Neuron (in vitro differentiated cells): Measurements from ENCODE around the gene LAMA5.

ENCODE experiments used
- H2AFZ ChIP-seq: one replicate; pipeline ENCODE4 v1.6.1; 2013; ENCODE audit warnings: low read depth, mild to moderate bottlenecking, inconsistent platforms, low read length, moderate library complexity
- H3K27me3 ChIP-seq: one replicate; pipeline ENCODE4 v1.6.1; 2013; ENCODE audit warnings: low read length; ENCODE audit not compliant: insufficient read depth
- H3K36me3 ChIP-seq: one replicate; pipeline ENCODE4 v1.6.1; 2013; ENCODE audit warnings: low read length; ENCODE audit not compliant: insufficient read depth
- H3K4me1 ChIP-seq: one replicate; pipeline ENCODE4 v1.6.1; 2013; ENCODE audit warnings: low read length; ENCODE audit not compliant: insufficient read depth
- H3K4me3 ChIP-seq: 2 replicates; pipeline ENCODE4 v1.5.1; 2013; ENCODE audit warnings: mild to moderate bottlenecking, low read length, moderate library complexity
- H3K9me3 ChIP-seq: one replicate; pipeline ENCODE4 v1.6.1; 2013; ENCODE audit warnings: low read length

The LAMA5 gene

DNA sequence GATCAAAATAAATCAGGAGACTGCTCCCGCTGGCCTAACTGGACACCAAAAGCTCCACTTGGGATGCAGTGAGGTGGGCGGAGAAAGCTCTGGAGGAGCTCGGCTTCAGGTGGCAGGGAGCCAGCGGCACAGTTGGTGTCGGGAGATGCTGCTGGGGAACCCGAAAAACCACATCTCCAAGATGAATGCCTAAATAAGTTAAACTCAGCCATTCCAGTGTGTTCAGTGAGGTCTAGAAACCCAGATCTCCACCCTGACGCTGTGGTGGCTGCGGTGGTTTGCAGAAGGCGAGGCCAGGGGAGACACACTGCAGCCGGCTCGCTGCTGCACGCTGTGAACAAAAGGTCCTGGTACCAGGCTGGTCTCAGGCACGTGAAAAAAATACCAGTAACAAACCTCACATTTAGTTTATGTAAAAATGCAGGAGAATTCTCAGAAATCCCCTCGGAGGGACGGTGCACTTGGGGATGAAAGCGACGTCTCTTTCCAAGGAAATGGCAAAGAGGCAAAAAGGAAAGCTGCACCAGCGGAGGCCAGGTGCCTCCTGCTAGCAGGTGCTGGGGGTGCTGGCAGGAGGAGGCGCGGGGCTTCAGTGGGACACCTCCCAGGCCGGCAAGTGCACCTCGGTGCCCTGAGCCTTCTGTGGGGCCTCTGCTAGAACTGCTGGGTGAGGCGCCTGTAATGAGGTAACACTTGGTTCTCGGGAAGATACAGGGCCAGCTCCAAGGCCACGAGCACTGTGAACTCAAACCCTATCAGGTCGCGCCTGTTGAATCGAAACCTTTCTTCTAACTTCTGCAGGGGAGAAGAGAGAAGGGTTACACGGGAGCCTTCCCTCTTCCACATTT lies 23.4 kb upstream of the LAMA5 start:
- no peak overlapping the region for H3K4me3 ChIP-seq
- H3K4me1 ChIP-seq: peaks cover 11% of the 10 kb centered on the region
- H3K36me3 ChIP-seq: peaks cover 56% of the 10 kb centered on the region
- no peaks in the 10 kb centered on the region for H3K27me3 ChIP-seq
- no peaks in the 10 kb centered on the region for H3K9me3 ChIP-seq
- no peak overlapping the region for H2AFZ ChIP-seq

DNA sequence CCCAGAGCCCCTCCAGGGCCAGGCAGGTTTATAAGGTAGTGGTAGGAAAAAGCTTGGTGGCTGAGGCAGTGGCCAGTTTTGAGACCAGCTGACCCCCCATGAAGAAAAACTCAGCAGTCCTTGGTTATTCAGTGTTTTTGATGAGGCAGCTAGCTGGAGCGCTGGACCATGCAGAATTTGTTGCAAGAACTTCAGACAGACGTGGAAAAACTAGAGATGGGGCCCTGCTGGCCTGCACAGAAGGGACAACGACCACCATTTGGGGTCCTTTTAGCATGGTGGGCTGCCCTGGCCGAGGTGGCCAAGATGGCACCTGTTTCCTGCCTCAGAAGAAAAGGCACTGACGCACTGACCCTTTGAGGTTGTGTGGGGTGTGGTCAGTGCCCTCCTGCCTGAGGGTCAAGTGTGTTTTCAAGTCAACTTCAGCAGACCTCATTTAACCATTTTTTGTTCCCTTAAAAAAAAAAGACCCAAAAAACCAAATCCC lies 22.5 kb upstream of the LAMA5 start:
- Histone ChIP-seq H3K4me3 (no peak overlapping the region), H3K36me3 (peaks cover 55% of the 10 kb centered on the region), H3K4me1 (peaks cover 16% of the 10 kb centered on the region), H3K9me3 (no peaks in the 10 kb centered on the region), H2AFZ (no peak overlapping the region), H3K27me3 (no peaks in the 10 kb centered on the region)

DNA sequence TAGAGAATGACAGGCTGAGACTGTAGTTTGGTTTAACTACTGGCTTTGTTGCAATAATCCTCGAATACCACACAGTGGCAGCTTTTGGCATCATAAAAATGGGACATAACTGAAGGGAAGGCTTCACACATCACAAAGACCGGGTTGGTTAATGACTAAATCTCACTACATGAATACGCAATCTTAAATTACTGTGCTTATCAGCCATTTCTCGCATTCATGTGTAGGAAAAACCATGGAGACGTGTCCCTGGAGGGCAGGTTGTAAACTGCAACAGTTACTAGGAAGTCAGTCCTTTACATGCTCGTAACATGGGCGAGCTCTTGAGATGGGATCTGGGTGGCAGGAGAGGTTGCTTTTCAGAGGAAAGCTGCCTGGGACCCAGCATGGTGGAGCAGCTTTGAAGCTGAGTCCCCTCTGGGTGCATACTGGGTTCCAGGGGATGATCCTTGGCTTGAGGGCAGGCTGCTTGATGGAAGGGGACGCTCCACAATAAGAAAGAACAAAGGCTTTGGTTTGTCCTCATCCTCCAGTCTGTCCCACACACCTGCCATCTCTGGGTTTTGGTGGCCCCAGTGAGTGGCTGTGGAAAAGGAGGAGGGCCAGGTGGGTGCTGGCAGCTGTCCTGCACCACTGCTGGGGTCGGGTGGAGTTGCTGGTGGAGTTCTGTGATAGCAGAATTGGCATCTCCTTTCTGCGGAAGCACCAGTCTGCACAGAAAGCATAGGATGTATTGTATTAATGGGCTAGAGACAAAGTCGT lies 21.9 kb upstream of the LAMA5 start:
- H3K36me3 ChIP-seq: peaks cover 51% of the 10 kb centered on the region
- H3K9me3 ChIP-seq: no peaks in the 10 kb centered on the region
- no peak overlapping the region for H3K4me3 ChIP-seq
- H3K27me3 ChIP-seq: no peaks in the 10 kb centered on the region
- H3K4me1 ChIP-seq: peaks cover 16% of the 10 kb centered on the region
- H2AFZ ChIP-seq: no peak overlapping the region

DNA sequence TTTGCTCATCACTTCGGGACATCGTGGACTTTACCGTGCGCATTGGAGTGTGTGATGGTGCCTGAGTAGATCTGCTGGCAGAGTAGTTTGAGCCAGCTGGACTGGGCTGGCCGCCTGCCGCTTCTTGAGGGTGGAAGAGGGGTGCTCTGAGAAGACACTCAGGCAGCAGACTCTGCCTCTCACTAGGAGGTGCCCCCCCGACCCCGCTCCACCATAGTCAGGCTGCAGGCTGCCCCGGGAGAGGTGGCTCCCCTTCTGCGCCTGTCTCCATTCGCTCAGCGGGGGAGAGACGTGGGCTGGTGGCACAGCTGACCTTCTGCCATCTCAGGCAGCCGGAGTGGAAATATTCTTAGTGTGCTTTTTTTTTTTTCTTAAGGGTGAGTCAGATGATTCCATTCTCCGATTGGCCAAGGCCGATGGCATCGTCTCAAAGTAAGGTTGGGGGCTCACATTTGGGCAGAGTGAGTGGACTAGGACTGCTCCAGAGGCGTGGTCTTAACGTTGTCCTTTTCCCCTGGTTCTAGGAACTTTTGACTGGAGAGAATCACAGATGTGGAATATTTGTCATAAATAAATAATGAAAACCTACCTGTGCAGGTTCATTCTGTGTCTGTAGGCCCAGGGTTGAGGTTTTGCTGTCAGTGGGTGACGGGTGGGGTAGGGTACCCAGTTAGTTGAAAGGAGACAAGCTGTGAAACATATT lies 21.0 kb upstream of the LAMA5 start:
- H3K36me3 ChIP-seq: peaks cover 42% of the 10 kb centered on the region
- H3K4me3 ChIP-seq: peak overlapping the region; percentile 91
- H2AFZ ChIP-seq: no peak overlapping the region

DNA sequence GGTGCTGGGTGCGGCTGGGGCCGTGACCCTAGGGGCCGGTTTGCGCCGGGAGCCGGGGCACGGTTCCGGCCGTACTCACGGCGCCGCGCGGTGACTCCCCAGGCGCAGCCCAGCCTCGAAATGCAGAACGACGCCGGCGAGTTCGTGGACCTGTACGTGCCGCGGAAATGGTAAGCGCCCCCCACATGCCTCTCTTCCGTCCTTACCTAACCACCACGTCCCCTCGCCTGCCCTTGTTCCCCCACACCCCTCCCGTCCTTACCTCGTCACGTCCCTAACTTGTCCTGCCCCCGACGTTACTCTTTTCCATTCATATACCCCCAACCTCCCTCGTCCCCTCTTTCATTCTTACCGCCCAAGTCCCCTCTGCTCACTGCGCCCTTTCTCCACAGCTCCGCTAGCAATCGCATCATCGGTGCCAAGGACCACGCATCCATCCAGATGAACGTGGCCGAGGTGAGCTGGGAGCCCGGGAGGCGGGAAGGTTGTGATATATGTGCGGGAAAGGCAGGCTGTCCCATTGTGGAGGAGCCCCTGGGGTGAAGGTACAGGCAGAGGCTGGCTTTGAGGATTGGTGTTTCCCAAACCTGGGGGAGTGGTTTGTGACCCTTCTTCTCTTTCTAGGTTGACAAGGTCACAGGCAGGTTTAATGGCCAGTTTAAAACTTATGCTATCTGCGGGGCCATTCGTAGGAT lies 20.3 kb upstream of the LAMA5 start:
- Histone ChIP-seq H3K4me3 (peak overlapping the region; percentile 91), H2AFZ (no peak overlapping the region), H3K36me3 (peaks cover 36% of the 10 kb centered on the region), H3K4me1 (peaks cover 18% of the 10 kb centered on the region), H3K27me3 (no peaks in the 10 kb centered on the region), H3K9me3 (no peaks in the 10 kb centered on the region)

More for the DNA sequence above, 21.0 kb upstream of the LAMA5 start:
- Histone ChIP-seq H3K9me3 (no peaks in the 10 kb centered on the region), H3K4me1 (peaks cover 16% of the 10 kb centered on the region), H3K27me3 (no peaks in the 10 kb centered on the region)

DNA sequence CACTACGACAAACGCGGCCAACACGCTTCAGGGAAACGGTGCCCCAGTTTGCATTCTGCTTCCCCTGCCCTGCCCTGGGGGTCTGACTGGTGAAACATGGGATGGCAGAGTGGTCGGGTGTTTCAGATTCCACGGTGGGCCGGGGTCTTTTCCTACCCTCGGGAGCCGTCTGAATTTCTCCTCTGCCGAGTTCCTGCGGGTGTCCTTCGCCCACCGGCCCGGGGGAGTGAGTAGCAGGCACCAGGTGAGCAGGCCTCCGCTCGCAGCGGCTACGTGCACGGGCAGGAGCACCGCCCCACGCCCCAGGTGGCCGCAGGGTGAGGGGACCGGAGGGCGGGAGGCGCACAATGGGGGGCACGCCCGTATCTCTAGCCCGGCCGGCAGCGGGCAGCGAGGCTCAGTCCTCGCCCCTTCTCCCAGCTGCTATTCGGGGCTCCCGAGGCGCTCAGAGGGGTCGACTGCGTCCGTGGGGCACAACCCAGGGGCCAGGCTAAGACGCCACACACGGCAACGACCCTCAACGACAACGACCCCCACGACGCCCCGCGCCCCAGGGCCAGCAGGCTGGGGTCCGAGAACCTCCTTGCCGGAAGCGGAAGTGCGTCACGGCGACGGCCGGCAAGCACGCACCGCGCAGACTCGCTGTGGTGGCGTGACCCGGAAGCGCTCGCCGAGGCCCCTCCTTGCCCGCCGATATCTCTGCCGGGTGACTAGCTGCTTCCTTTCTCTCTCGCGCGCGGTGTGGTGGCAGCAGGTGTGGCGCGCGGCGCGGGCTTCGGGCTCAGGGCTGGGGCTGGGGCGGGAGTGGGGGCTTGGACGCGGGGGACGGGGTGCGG lies 19.5 kb upstream of the LAMA5 start, which contains the start of gene RPS21:
Gene RPS21 (plus strand): TSS at position 721 of the 836 bp plus-strand sequence. CDS start 236 bp downstream, outside the sequence.
- Histone ChIP-seq H3K4me3 (peak within 1 kb of the TSS; percentile 91), H3K36me3 (peaks cover 37% of the 10 kb centered on the region), H2AFZ (no peak within 1 kb of the TSS), H3K4me1 (peaks cover 18% of the 10 kb centered on the region), H3K9me3 (no peaks in the 10 kb centered on the region), H3K27me3 (no peaks in the 10 kb centered on the region)

DNA sequence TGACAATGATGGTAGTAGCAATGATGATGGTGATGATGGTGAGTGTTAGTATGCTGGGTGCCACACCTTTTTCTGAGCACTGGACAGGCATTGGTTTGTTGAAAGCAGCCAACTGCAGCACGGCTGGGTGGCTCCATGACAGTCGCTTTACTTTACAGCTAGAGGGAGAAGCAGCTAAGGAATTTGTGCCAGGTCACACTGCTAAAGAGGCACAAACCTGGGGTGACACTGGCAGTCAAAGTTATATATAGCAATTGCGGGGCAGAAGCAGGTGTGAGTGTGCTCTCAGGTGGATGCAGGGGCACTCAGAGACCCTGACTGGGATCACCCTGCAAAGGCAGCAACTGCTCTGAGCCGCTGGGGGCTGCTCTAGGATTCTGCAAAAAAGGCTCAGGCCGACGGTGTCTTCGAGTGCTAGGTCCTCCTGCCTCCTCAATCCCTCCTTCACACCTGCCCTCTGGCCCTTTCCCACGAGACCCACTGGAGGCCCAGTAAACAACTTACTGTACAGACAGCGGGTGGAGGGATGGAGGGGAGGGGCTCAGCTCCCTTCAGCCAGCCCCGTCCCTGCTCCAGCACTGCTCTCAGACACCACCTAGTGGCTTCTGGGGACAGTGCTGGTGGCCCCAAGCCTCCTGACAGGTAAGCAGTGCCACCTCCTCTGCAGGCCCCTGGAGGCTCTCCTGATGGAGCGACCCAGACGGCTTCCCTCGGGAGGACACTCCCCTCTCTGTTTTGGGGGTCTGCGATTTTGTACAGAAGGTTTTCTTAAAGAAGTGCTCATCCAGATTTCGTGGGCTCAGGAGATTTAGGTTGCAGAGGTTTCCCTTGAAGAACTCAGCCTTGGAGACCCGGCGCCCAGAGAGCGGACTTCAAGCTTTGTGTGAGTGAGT lies 15.4 kb upstream of the LAMA5 start:
- Histone ChIP-seq H3K27me3 (no peaks in the 10 kb centered on the region), H2AFZ (no peak overlapping the region), H3K9me3 (no peaks in the 10 kb centered on the region), H3K4me3 (no peak overlapping the region), H3K36me3 (peaks cover 8% of the 10 kb centered on the region), H3K4me1 (peaks cover 9% of the 10 kb centered on the region)

DNA sequence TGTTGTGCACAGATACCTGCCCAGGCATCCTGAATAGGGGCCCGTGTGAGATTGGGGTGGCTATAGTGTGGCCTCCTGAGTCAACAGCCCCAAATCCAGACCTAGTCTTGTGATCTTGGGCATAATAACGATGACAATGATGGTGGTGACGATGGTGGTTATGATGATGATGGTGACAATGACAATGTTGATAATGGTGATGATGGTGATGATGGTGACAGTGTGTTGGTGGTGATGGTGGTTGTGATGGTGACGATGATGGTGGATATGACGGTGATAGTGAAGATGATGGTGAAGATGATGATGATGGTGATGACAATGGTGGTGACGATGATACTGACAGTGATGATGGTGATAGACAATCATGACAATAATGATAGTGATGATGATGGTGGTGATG lies 14.7 kb upstream of the LAMA5 start:
- no peak overlapping the region for H3K4me3 ChIP-seq
- no peaks in the 10 kb centered on the region for H3K9me3 ChIP-seq
- H3K36me3 ChIP-seq: peaks cover 8% of the 10 kb centered on the region
- H3K27me3 ChIP-seq: no peaks in the 10 kb centered on the region
- H3K4me1 ChIP-seq: peaks cover 8% of the 10 kb centered on the region
- no peak overlapping the region for H2AFZ ChIP-seq

DNA sequence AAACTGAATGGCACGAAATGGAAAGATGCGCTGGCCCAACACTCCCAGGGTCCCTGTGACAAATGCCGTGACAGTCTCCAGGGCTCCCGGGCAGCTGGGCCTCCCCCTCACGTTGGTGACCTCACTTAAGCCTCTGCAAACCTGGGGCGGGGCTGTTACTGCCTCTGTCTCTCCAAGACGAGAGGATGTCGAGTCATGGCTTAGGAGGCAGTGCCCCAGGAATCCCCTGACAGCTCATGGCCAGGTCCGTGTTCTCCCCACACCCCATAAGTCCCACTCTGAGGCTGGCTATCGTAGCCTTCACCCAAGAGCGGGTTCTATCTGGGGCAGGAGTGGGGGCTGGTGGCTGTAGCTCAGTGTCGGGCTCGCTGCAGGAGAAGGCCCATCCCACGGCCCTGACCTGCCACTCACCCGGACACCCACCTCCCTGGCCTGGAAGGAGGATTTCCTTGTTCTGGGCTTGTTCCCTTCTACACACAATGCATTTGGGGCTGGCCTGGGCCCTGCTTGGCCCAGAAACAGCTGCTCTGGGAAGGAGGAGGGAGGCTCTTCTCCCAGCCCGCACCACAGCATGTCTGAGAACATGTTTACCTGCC lies 14.2 kb upstream of the LAMA5 start:
- no peak overlapping the region for H2AFZ ChIP-seq
- peaks cover 9% of the 10 kb centered on the region for H3K4me1 ChIP-seq
- no peaks in the 10 kb centered on the region for H3K27me3 ChIP-seq
- peaks cover 8% of the 10 kb centered on the region for H3K36me3 ChIP-seq
- no peaks in the 10 kb centered on the region for H3K9me3 ChIP-seq
- no peak overlapping the region for H3K4me3 ChIP-seq

DNA sequence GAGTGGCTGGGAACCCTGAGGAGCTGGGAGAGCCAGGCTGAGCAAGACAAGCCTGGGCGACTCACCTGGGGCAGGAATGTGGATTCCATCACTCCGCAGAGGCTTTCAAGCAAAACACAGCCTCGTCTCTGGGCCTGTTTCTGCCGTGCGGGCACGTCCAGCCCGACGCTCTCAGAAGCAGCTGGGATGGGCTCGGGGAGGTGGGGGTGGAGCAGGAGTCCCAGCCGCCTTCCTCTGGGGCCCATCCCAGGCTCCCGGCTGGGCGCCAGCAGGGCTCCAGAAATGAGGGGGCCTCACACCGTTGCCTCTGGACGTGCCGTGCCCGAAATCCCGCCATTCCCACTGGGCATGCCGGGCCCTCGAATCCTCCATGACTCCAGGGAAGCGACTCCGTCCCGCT lies 11.1 kb upstream of the LAMA5 start:
- Histone ChIP-seq H2AFZ (no peak overlapping the region), H3K9me3 (peaks cover 5% of the 10 kb centered on the region), H3K4me3 (no peak overlapping the region), H3K4me1 (peaks cover 6% of the 10 kb centered on the region), H3K27me3 (no peaks in the 10 kb centered on the region), H3K36me3 (peaks cover 8% of the 10 kb centered on the region)

DNA sequence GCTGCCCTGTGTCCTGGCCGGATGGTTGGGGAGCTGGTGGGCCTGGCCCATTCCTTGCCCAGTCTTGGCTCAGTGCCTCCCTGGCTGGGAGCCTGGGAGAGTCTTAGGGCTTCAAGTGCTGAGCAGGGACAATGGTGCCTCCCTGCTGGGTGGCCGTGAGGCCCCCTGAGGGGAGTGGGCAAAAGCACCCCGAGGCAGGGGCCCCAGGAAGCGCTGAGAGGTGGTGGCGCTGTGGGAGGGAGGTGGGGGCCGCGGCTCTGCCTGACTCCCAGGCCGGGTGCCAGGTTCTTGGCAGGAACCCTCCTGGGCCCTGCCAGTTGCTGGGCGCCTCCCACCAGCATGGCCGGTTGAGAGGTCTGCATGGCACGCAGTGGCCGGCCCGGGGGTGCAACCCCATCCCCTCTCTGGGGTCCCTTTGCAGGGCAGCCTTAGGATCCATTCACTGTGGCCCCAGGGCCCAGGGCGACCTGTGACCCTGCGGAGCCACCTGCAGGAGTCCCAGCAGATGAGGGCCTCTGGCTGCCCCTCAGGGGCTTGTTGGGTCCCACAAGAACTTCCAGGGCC lies 10.6 kb upstream of the LAMA5 start:
- Histone ChIP-seq H3K36me3 (peaks cover 8% of the 10 kb centered on the region), H2AFZ (no peak overlapping the region), H3K4me1 (peaks cover 6% of the 10 kb centered on the region), H3K27me3 (no peaks in the 10 kb centered on the region), H3K9me3 (peaks cover 5% of the 10 kb centered on the region), H3K4me3 (no peak overlapping the region)
